ENCODE measurements around the gene VTI1A. TPM values are rescaled to one million over a fixed set of nuclear protein-coding genes. Genes with fewer than 3 reads are reported as not detected.

Gene VTI1A
- polyA plus RNA-seq, 1 donor from 2014 or later, result 28.7 TPM

DNA sequence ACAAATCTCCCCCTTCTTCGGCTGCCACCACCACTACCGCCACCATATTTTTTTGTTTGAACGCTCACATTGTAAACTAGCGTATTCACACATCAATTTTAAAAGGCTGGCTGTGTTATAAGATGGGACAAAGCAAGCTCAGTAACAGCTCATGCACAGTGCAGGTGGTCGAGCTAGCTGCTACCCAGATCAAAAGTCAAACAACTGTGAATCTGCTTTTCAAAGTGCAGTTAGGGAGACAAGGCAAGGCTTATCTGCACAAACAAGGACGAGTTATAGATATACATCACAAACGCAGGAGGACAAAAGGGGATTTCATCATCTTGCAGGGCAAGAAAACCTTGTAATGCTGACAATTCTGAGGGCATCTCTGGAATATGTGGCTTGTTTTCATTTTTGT, 231.6 kb downstream of the VTI1A start:
- Histone ChIP-seq H4K20me1 (ENCODE audit: insufficient read depth) (no peaks in the 10 kb centered on the region), H2AFZ (ENCODE audit: low read depth, low read length) (no peak overlapping the region), H3K9ac (ENCODE audit: low read length) (no peak overlapping the region), H3K9me2 (ENCODE audit: insufficient read depth, low read length) (no peaks in the 10 kb centered on the region), H3K4me2 (ENCODE audit: low read length) (no peak overlapping the region), H3K9me3 (ENCODE audit: low read length) (no peaks in the 10 kb centered on the region), H3K27ac (ENCODE audit: low read length) (no peak overlapping the region), H3K4me3 (ENCODE audit: low read length) (no peak overlapping the region), H3K36me3 (ENCODE audit: insufficient read depth, low read length) (no peaks in the 10 kb centered on the region), H3K79me2 (replicated peaks; ENCODE audit: insufficient read depth, low read length) (no peaks in the 10 kb centered on the region), H3F3A (ENCODE audit: insufficient read depth, low read length, poor library complexity, severe bottlenecking) (no peaks in the 10 kb centered on the region), H3K27me3 (ENCODE audit: insufficient read depth, low read depth, low read length) (no peaks in the 10 kb centered on the region)
- no peak for TF ChIP-seq TAF1 (IDR thresholded peaks at IDR 0.05; ENCODE audit: low read depth)
- TF ChIP-seq SMC3 (conservative IDR thresholded peaks at IDR 0.05; ENCODE audit: poor library complexity), result no peak
- no peak for TF ChIP-seq POLR2AphosphoS5 (IDR thresholded peaks at IDR 0.05)
- no peak for TF ChIP-seq EP300 (conservative IDR thresholded peaks at IDR 0.05; ENCODE audit: poor library complexity, severe bottlenecking)
- TF ChIP-seq RAD21 (conservative IDR thresholded peaks at IDR 0.05), result no peak
- TF ChIP-seq REST (IDR thresholded peaks at IDR 0.05; ENCODE audit: borderline replicate concordance), result no peak

- H3K79me2 ChIP-seq (replicated peaks; ENCODE audit: insufficient read depth, low read length), result no peaks in the 10 kb centered on the region
- H2AFZ ChIP-seq (ENCODE audit: low read depth, low read length), result no peak overlapping the region
- H3K9me2 ChIP-seq (ENCODE audit: insufficient read depth, low read length), result no peaks in the 10 kb centered on the region
- no peaks in the 10 kb centered on the region for H4K20me1 ChIP-seq (ENCODE audit: insufficient read depth)
- H3K4me2 ChIP-seq (ENCODE audit: low read length), result no peak overlapping the region
- H3K36me3 ChIP-seq (ENCODE audit: insufficient read depth, low read length), result no peaks in the 10 kb centered on the region
- H3F3A ChIP-seq (ENCODE audit: insufficient read depth, low read length, poor library complexity, severe bottlenecking), result no peaks in the 10 kb centered on the region
- no peak overlapping the region for H3K9ac ChIP-seq (ENCODE audit: low read length)
- no peaks in the 10 kb centered on the region for H3K9me3 ChIP-seq (ENCODE audit: low read length)
- H3K27ac ChIP-seq (ENCODE audit: low read length), result no peak overlapping the region
- H3K27me3 ChIP-seq (ENCODE audit: insufficient read depth, low read depth, low read length), result no peaks in the 10 kb centered on the region
- no peak overlapping the region for H3K4me3 ChIP-seq (ENCODE audit: low read length)
- TF ChIP-seq CTCF (IDR thresholded peaks at IDR 0.05; ENCODE audit: poor library complexity, severe bottlenecking) (no peak), SMC3 (conservative IDR thresholded peaks at IDR 0.05; ENCODE audit: poor library complexity) (no peak), MXI1 (conservative IDR thresholded peaks at IDR 0.05; ENCODE audit: poor library complexity, severe bottlenecking) (no peak), EZH2 (IDR thresholded peaks at IDR 0.05; ENCODE audit: borderline replicate concordance, insufficient read depth, low read length, poor library complexity, severe bottlenecking) (no peak), POLR2AphosphoS5 (IDR thresholded peaks at IDR 0.05) (no peak), TAF1 (IDR thresholded peaks at IDR 0.05; ENCODE audit: low read depth) (no peak), RAD21 (conservative IDR thresholded peaks at IDR 0.05) (no peak), EP300 (conservative IDR thresholded peaks at IDR 0.05; ENCODE audit: poor library complexity, severe bottlenecking) (no peak), REST (IDR thresholded peaks at IDR 0.05; ENCODE audit: borderline replicate concordance) (no peak)
Observed at GRCh38 chr10:112678987-112679386, 232.0 kb downstream of the VTI1A start.
